CD14-positive monocyte (primary cell): ENCODE results near the gene GNB5. TPM values are rescaled to one million over a fixed set of nuclear protein-coding genes. Genes with fewer than 3 reads are reported as not detected.

Experiments used
- DNase-seq, 3 donors: peaks; one replicate each; pipeline ENCODE4 v3.0.0-alpha.2; 2011 to 2022
- H2AFZ ChIP-seq: 2 replicates; pipeline ENCODE4 v1.6.0; 2012; ENCODE audit warnings: mild to moderate bottlenecking, low read depth, low read length, inconsistent platforms; ENCODE audit not compliant: insufficient read depth, poor library complexity, severe bottlenecking
- H3K27ac ChIP-seq, 2 donors: 1 replicate in 1 of 2; 2 replicates in 1 of 2; pipeline ENCODE4 v1.5.1; 2012 to 2013; ENCODE audit warnings: low read length in 2 of 2, control low read depth in 1 of 2, inconsistent platforms in 1 of 2, low read depth in 1 of 2, mild to moderate bottlenecking in 1 of 2
- H3K27me3 ChIP-seq, 2 donors: one replicate each; pipeline versions ENCODE4 v1.6.0 to v1.6.1; 2011 to 2013; ENCODE audit warnings: low read length in 2 of 2; ENCODE audit not compliant: control insufficient read depth in 2 of 2, insufficient read depth in 2 of 2
- H3K36me3 ChIP-seq, 2 donors: replicated peaks in 1 of 2; 1 replicate in 1 of 2; 2 replicates in 1 of 2; pipeline versions ENCODE4 v1.5.1 to v1.6.1; 2012 to 2013; ENCODE audit warnings: low read length in 2 of 2, control low read depth in 1 of 2, inconsistent platforms in 1 of 2, mild to moderate bottlenecking in 1 of 2; ENCODE audit not compliant: insufficient read depth in 2 of 2, control insufficient read depth in 1 of 2
- H3K4me1 ChIP-seq, 2 donors: 1 replicate in 1 of 2; 2 replicates in 1 of 2; pipeline versions ENCODE4 v1.5.1 to v1.6.1; 2012 to 2013; ENCODE audit warnings: low read length in 2 of 2, control low read depth in 1 of 2, inconsistent platforms in 1 of 2, mild to moderate bottlenecking in 1 of 2, moderate library complexity in 1 of 2; ENCODE audit not compliant: insufficient read depth in 2 of 2, control insufficient read depth in 1 of 2
- H3K4me2 ChIP-seq: replicated peaks from 2 replicates; pipeline ENCODE3; 2012; ENCODE audit warnings: low read length, moderate library complexity, mild to moderate bottlenecking; ENCODE audit not compliant: poor library complexity, severe bottlenecking; ENCODE audit errors: extremely low read depth
- H3K4me3 ChIP-seq, 3 experiments: fragments of 200-600 bp in 1 of 3; sonication (generic) in 1 of 3; replicated peaks in 1 of 3; 1 replicate in 2 of 3; 2 replicates in 1 of 3; pipeline ENCODE4 v1.5.1; 2011 to 2013; ENCODE audit warnings: low read length in 3 of 3, mild to moderate bottlenecking in 3 of 3, control low read depth in 2 of 3, low read depth in 2 of 3, inconsistent platforms in 1 of 3, moderate library complexity in 1 of 3
- H3K79me2 ChIP-seq: 2 replicates; pipeline ENCODE4 v1.6.0; 2012; ENCODE audit warnings: mild to moderate bottlenecking, control low read depth, inconsistent platforms, low read length, moderate library complexity; ENCODE audit not compliant: insufficient read depth
- H3K9ac ChIP-seq: 2 replicates; pipeline ENCODE4 v1.6.0; 2017; ENCODE audit warnings: low read length, mild to moderate bottlenecking; ENCODE audit not compliant: insufficient read depth, poor library complexity, severe bottlenecking
- H3K9me3 ChIP-seq, 2 donors: replicated peaks in 1 of 2; 1 replicate in 1 of 2; 2 replicates in 1 of 2; pipeline versions ENCODE4 v1.5.1 to v1.6.1; 2012 to 2013; ENCODE audit warnings: low read length in 2 of 2, control low read depth in 1 of 2; ENCODE audit not compliant: control insufficient read depth in 1 of 2, insufficient read depth in 1 of 2
- H4K20me1 ChIP-seq: 2 replicates; pipeline ENCODE4 v1.6.0; 2012; ENCODE audit warnings: mild to moderate bottlenecking, low read length, control low read depth, moderate library complexity; ENCODE audit not compliant: insufficient read depth
- H3K27ac Mint-ChIP-seq, 7 donors: one replicate each; pipeline ENCODE4 v1.8.0; 2020; ENCODE audit warnings: mild to moderate bottlenecking in 7 of 7, mixed read lengths in 7 of 7, moderate library complexity in 6 of 7, inconsistent platforms in 2 of 7
- H3K27me3 Mint-ChIP-seq, 3 donors: one replicate each; pipeline ENCODE4 v1.8.0; 2021 to 2022; ENCODE audit warnings: low read depth in 3 of 3, mild to moderate bottlenecking in 3 of 3, mixed read lengths in 3 of 3, moderate library complexity in 3 of 3, inconsistent platforms in 1 of 3
- H3K36me3 Mint-ChIP-seq, 2 donors: one replicate each; pipeline ENCODE4 v1.8.0; 2020; ENCODE audit warnings: mixed read lengths in 2 of 2, inconsistent platforms in 1 of 2, mild to moderate bottlenecking in 1 of 2
- H3K4me1 Mint-ChIP-seq: one replicate; pipeline ENCODE4 v1.8.0; 2020; ENCODE audit warnings: mild to moderate bottlenecking, mixed read lengths
- H3K4me3 Mint-ChIP-seq, 2 donors: one replicate each; pipeline ENCODE4 v1.8.0; 2020; ENCODE audit warnings: mild to moderate bottlenecking in 2 of 2, mixed read lengths in 2 of 2, moderate library complexity in 1 of 2
- H3K9me3 Mint-ChIP-seq, 7 donors: one replicate each; pipeline ENCODE4 v1.8.0; 2020 to 2022; ENCODE audit warnings: mixed read lengths in 7 of 7, mild to moderate bottlenecking in 6 of 7, moderate library complexity in 6 of 7, inconsistent platforms in 2 of 7
- CTCF ChIP-seq: fragments of 200-600 bp; IDR thresholded peaks from one replicate; pipeline ENCODE4 v1.8.0; 2022; ENCODE audit warnings: antibody characterized with exemption, mild to moderate bottlenecking
- WGBS: methylation state at CpG from one replicate; pipeline ENCODE4 v1.1.5; 2013; ENCODE audit warnings: missing lambda C conversion rate; ENCODE audit not compliant: insufficient coverage; 5-methylcytosine and 5-hydroxymethylcytosine counted together
- intact Hi-C, 2 donors: fragments of 100-400 bp; cut with micrococcal nuclease; formaldehyde crosslinking; loops; one replicate each; pipeline versions ENCODE4 v1.15.0 to v1.15.1; 2023
- polyA plus RNA-seq, 3 donors: library from polyadenylated mRNA; depleted of rRNA in 1 of 3; unstranded in 2 of 3; stranded (reverse) in 1 of 3; fragments of 300-500 nt in 2 of 3; fragments of >200 nt in 1 of 3; fragmentation: Illumina TruSeq in 2 of 3; gene quantifications; 1 replicate in 2 of 3; 2 replicates in 1 of 3; pipeline ENCODE4 v1.2.3, GENCODE V29; 2012 to 2021

GNB5 gene
- polyA plus RNA-seq, 3 donors, result 3.1 to 5.4 (median 4.3) TPM

- intact Hi-C loops, result no loop called here
- Histone ChIP-seq H3K27me3 (no peaks in the 10 kb centered on the region), H4K20me1 (no peaks in the 10 kb centered on the region), H3K9me3 (no peaks in the 10 kb centered on the region), H3K4me3 (no peak overlapping the region), H3K27ac (no peak overlapping the region), H3K36me3 (no peaks in the 10 kb centered on the region), H2AFZ (no peak overlapping the region), H3K79me2 (no peaks in the 10 kb centered on the region), H3K4me2 (no peak overlapping the region), H3K9ac (no peak overlapping the region), H3K4me1 (no peaks in the 10 kb centered on the region)
- H3K27me3 Mint-ChIP-seq, result no peaks in the 10 kb centered on the region
- H3K4me3 Mint-ChIP-seq, result no peak overlapping the region
- H3K4me1 Mint-ChIP-seq, result no peaks in the 10 kb centered on the region
- no peak for DNase-seq
- no peaks in the 10 kb centered on the region for H3K36me3 Mint-ChIP-seq
- H3K9me3 Mint-ChIP-seq, result peaks cover 0 to 2% (median 0%) of the 10 kb centered on the region in 7 donors
- TF ChIP-seq CTCF, result no peak
- H3K27ac Mint-ChIP-seq, result no peak overlapping the region
- WGBS, result 92% methylated on average over 4 of the region's 6 CpGs
These were observed 29.1 kb upstream of the GNB5 start for GRCh38 chr15:52220251-52220650.

DNA sequence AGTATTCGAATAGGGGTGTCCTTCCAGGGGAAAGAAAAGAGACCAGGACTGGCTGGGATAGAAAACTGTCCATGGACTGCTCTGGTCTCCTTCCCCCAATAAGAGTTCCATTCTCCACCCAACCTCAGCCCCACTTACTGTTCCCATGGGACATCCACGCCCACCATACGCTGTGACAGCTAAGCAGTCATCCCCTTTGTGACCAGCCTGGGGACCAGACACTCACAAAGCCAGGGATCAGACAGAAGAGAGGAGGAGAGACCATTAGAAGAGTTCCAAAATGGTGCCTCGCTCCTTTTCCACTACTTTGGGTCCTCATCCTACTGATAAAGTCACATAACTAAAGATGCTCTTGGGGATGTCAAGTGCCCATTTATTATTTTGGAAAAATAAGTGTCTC lies 27.6 kb upstream of the GNB5 start:
- intact Hi-C loops, result no loop called here
- Mint-ChIP-seq H3K36me3 (no peaks in the 10 kb centered on the region), H3K27me3 (no peaks in the 10 kb centered on the region), H3K9me3 (peaks cover 0 to 2% (median 0%) of the 10 kb centered on the region in 7 donors), H3K27ac (no peak overlapping the region), H3K4me3 (no peak overlapping the region), H3K4me1 (no peaks in the 10 kb centered on the region)
- H3K27me3 ChIP-seq, result no peaks in the 10 kb centered on the region
- H3K4me2 ChIP-seq, result no peak overlapping the region
- no peaks in the 10 kb centered on the region for H3K79me2 ChIP-seq
- no peaks in the 10 kb centered on the region for H3K36me3 ChIP-seq
- no peaks in the 10 kb centered on the region for H3K9me3 ChIP-seq
- DNase-seq, result no peak
- no peak overlapping the region for H3K27ac ChIP-seq
- no peak for TF ChIP-seq CTCF
- H3K4me3 ChIP-seq, result no peak overlapping the region
- no peaks in the 10 kb centered on the region for H3K4me1 ChIP-seq
- H4K20me1 ChIP-seq, result no peaks in the 10 kb centered on the region
- 71% methylated on average over 1 of the region's 4 CpGs for whole genome bisulfite sequencing
- no peak overlapping the region for H2AFZ ChIP-seq
- H3K9ac ChIP-seq, result no peak overlapping the region
